Ovary (tissue), 3 donors: ENCODE measurements around the gene PDE4D.

Experiments used
- CTCF ChIP-seq, 3 donors: fragments of 450-650 bp in 2 of 3; fragments of 200-600 bp in 1 of 3; IDR thresholded peaks; one replicate each; pipeline versions ENCODE4 v1.5.1 to v1.8.0; 2016 to 2022; ENCODE audit warnings: antibody characterized with exemption in 3 of 3, mild to moderate bottlenecking in 1 of 3
- EP300 ChIP-seq: sonication (generic); formaldehyde crosslinking; IDR thresholded peaks from one replicate; pipeline ENCODE4 v1.6.1; 2017; ENCODE audit warnings: antibody characterized with exemption
- donor health status: DM: no; HTN: no; CAD: no.

- TF ChIP-seq CTCF (IDR thresholded peaks at IDR 0.05) (no peak), EP300 (no peak)
Observed at GRCh38 chr5:59624898-59625297, 268.6 kb downstream of the PDE4D start.
